HG02938 (cell line): ENCODE results near the gene MED15.
"Not testable (repeated sequence)": the region's sequence is repeated elsewhere in the genome, so short reads cannot be mapped to it uniquely, and the experiment has no call there.

Experiments used
- ATAC-seq: cut with Tn5 transposase; IDR thresholded peaks from one replicate; pipeline ENCODE4 v1.9.1; 2021; ENCODE audit warnings: mild to moderate bottlenecking, moderate library complexity; ENCODE audit not compliant: unreplicated experiment

The MED15 gene

GRCh38 chr22:20581503-20582170, 74.2 kb downstream of the MED15 start:
- no peak for ATAC-seq

DNA sequence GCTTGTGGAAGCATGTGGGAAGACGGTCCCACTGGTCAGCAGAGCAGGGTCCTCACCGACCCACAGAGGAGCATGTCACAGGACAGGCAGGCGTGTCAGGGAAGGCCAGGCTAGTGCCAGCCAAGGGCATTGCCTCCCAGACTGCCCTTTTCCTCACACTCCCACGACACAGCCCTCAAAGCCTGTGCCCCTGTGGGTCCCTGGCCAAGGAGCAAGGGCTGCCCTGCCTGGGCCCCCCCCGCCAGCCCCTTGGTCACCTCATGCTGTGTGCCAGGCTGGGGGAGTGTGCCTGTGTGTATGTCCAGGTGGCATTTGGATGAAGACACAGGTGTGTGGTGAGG, 74.7 kb downstream of the MED15 start:
- ATAC-seq, result no peak

DNA sequence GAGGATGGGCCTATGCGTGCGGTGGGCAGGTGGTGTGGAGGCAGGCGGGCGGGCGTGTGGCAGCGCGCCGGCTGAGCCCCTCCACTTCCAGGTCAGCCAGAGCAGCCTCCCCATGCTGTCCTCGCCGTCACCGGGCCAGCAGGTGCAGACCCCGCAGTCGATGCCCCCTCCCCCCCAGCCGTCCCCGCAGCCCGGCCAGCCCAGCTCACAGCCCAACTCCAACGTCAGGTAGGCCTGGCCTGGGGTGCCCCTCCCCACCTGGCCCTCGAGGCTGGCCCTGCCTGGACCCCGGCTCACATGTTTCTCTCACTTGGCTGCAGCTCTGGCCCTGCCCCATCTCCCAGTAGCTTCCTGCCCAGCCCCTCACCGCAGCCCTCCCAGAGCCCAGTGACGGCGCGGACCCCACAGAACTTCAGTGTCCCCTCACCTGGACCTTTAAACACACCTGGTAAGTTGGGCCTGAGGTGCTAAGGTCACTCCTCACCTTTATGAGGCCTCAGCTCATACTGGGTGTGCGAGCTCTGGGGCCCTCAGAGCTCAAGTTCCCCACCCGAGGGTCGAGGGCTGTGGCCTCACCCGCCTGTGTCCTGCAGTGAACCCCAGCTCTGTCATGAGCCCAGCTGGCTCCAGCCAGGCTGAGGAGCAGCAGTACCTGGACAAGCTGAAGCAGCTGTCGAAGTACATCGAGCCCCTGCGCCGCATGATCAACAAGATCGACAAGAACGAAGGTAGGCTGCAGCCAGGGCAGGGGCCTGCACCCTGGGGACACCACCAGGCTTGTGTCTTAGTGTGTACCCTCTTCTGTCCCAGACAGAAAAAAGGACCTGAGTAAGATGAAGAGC, 75.3 kb downstream of the MED15 start:
- no peak for ATAC-seq

DNA sequence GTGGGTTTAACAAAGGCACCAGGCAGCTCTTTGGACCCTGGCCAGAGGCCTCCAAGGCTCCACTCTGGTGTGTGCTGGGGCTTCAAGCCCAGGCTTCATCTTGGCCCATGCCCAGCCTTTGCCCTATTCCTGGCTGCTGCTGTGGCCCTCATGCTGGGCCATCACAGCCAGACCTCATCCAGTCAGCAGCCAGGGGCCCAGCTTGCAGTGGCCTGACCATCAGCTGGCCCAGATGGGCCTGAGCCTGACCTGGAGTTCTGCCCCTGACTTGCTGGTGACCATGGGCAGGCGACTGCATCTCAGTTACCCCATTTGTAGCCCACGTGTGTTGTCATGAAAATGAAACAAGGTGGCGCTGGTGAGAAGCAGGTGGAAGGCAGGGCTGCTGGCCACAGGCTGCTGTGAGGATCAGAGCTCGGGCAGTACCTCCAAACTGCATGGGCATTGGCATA, 76.1 kb downstream of the MED15 start:
- ATAC-seq, result no peak

DNA sequence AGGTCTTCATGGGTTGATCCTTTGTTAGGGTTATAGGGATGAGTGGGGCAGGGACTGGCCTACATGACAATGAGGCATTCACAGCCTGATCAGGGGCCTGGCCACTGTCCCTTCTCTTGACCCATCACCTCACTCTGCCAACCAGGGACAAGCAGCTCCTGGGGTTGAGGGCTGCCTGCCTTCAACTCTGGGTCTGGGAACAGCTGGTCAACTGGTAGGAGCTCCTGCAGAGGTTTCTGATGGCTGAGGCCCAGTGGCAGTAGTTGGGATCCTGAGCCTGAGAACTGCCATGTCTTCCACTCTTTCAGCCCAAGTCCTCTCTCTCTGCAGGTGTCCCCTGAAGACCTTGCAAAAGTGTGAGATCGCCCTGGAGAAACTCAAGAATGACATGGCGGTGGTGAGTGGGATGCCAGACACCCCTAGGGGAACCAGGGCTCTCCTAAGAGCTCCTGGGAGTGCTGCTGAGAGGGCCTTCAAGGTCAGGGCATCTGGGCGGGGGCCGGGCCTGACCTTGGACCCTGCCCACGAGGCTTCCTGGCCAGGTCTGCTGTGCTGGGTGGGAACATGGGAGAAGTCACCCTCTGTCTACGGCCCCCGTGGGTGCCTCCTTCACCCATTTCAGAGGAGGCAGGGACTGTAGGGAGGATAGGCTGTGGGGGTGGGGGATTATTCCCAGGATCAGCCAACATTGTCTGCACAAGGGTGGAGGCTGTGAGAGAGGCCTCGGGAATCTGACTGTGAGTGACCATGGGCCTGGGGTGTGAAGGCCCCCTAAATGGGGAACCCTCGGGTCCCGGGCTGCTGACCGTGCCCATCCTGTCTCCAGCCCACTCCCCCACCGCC, 76.8 kb downstream of the MED15 start:
- no peak for ATAC-seq

GRCh38 chr22:20584872-20585638, 77.6 kb downstream of the MED15 start:
- no peak for ATAC-seq

DNA sequence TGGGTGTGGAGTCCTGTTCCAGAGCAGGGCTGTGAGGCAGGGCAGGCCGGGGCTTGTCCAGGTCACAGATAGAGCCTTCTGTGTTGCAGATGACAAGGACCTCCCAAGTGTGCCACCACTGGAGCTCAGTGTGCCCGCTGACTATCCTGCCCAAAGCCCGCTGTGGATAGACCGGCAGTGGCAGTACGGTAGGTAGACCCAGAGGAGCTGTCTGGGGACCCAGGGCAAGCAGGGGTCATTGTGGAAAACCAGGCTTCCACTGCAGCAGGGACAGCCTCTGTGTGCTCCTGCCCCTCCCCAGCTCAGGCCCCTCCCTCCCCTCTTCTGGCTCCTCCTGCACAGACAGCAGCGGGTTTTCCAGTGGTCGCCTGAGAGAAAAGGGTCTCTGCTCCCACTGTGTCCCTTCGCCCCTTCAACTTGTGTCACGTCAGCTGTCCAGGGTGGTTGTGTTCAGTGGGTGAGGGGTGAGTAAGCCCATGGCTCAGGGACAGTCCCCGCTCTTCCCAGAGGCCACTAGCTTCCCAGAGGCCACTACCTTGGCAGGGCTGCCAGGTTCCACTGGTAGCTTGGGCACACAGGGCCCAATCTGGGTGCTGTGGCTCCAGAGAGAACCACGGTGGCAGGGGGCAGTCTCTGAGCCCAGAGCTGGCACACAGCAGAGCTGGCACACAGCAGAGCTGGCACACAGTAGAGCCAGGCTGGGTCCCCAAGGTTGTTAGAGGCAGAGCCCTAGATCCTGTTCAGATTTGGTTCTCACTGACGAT, 78.4 kb downstream of the MED15 start:
- no peak for ATAC-seq

DNA sequence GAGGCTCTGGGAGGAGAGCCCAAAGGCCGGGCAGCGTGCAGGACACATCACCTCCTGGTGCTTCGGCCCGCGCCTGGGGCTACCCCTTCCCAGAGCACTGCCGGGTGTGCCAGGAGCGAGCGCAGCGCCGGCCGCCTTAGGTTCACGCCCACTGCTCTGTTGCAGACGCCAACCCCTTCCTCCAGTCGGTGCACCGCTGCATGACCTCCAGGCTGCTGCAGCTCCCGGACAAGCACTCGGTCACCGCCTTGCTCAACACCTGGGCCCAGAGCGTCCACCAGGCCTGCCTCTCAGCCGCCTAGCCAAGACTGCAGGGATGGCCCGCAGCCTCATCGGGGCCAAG, 79.0 kb downstream of the MED15 start:
- ATAC-seq, result no peak

- ATAC-seq, result no peak
Measured at GRCh38 chr22:20587206-20587958, 80.0 kb downstream of the MED15 start.

DNA sequence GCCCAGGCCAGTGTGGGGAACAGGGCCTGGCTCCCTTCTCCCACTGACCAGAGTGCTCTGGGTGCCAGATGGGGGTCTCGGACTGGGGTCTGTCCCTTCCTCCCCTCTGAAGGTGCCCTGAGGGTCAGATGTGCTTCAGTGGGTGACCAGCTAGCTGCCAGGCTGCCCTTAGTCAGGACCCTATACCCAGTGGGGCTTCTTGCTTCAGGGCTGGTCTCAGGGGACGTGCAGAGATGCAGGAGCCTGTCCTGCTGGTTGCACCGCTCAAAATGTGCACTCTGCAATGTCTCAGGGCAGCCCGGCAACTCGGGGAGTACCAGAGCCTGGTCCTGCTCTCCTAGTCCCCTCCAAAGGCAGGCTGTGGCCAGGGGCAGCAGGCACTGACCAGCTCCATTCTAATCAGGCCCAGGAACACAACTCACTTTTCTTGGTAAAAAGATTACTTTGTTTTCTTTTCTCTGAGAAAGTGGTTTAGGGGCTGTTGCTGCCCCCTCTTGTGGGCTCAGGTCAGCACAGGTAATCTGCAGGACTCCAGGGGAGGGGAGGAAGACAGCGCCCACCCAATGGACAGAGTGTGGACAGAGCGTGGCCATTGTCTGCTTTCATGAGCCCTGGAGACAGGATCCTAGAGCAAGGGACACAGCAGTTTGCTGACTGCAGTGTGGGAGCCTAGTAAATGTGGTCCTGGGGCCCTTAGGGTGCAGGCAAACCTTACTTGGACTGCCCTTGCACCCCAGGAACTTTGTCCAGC, 80.9 kb downstream of the MED15 start:
- ATAC-seq, result no peak

DNA sequence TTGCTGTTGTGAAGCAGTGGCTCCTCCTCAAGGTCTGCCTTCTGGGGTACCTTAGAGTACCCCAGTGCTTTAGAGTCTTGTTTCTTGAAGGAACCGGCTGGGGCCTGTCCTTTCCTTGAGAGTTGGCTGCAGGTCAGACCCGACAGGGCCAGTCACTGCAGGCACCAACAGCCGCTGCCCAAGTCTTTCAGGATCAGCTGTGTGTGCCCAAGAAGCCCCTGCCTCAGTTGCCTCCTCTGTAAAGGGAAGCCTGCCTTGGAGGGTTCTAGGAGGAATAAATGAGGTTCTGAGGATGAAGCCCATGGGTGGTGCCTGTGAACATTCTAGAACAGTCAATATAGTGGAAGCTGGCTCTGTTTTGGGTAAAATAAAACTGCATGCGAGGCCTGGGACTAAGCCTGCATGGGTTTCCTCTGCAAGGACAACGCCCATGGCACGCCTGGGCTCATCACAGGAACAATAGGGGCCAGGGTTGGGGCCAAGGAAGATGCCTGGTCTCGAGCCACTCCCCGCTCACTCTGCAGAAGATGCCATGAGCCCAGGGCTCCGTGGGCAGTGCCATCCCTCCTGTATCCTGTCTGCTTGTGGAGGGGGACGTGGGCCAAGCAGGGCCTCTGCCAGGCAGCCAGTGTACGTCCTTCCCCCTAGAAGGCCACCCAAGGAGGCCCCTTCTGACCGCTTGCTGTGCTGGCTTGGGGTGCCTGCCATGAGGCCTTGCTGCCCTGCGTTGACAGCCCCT, 81.6 kb downstream of the MED15 start:
- ATAC-seq, result no peak

GRCh38 chr22:20589614-20590476, 82.4 kb downstream of the MED15 start:
- no peak for ATAC-seq

- ATAC-seq, result no peak
Measured at GRCh38 chr22:20590477-20591294, 83.3 kb downstream of the MED15 start.

GRCh38 chr22:20591295-20591645, 83.9 kb downstream of the MED15 start:
- no peak for ATAC-seq

DNA sequence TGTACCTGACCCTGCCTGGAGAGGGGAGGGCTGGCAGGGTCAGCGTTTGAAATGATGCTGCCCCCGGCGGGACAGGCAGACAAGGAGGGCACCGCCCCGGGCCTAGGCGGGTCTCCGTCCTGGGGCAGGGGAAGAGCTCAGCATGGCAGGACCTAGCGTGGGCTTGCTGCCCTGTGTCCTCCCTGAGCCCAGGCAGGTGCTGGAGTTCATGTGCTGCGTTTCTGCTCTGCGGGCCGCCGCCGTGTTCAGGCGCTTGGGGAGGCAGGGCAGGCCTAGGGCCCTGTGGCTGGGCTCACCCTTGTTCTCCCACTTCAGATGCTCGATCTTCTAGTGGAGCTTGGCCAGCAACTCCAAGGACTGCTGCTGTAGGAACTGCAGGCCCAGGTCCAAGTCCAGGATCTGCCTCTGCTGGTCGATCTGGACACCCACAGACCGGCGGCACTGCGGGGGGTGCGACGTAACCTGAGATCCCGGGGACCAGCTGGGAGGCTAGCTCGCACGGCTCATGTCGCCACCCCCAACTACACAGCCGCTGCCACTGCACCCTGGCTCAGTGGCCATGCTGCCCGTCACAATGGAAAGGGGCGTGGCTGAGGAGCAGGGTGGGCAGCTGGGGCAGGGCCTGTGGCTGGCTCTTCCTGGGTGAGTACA, 84.4 kb downstream of the MED15 start:
- ATAC-seq, result no peak

- ATAC-seq, result not testable (repeated sequence)
Measured at GRCh38 chr22:20594038-20594437, 86.6 kb downstream of the MED15 start.
